GM19099 (cell line): ENCODE data around the gene DHRS1.

Experiments
- POLR2A ChIP-seq: IDR thresholded peaks from 3 replicates; pipeline ENCODE4 v1.6.1; 2011; ENCODE audit warnings: low read depth; ENCODE audit not compliant: insufficient read length; ENCODE audit errors: extremely low read depth

Gene DHRS1

GRCh38 chr14:24332268-24332993 is 32.9 kb upstream of the DHRS1 start:
- no peak for TF ChIP-seq POLR2A

DNA sequence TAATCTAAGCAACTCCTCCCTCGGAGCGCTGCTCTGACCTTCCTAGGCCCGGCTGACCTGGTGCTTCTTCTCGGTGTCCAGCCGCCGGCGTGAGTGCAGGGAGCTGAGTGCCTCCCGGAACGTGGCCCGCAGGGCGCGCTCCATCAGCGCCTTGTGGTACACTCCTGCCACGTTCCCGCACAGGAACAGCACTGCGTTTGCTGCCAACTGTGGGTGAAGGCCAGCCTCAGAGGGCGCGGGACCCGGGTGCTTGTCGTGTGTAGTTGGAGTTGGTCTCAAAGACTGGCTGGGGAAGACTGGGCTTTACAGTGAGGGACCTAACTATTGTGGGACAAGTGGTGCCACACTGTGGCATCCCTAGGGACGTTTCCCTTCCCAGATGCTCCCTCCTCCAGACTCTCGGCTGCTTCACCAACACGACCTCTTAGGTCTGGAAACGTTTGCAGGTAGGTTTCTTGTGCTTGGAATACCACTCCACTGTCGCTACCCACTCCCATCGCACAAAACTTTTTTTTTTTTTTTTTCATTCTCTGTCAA is 32.2 kb upstream of the DHRS1 start:
- no peak for TF ChIP-seq POLR2A

DNA sequence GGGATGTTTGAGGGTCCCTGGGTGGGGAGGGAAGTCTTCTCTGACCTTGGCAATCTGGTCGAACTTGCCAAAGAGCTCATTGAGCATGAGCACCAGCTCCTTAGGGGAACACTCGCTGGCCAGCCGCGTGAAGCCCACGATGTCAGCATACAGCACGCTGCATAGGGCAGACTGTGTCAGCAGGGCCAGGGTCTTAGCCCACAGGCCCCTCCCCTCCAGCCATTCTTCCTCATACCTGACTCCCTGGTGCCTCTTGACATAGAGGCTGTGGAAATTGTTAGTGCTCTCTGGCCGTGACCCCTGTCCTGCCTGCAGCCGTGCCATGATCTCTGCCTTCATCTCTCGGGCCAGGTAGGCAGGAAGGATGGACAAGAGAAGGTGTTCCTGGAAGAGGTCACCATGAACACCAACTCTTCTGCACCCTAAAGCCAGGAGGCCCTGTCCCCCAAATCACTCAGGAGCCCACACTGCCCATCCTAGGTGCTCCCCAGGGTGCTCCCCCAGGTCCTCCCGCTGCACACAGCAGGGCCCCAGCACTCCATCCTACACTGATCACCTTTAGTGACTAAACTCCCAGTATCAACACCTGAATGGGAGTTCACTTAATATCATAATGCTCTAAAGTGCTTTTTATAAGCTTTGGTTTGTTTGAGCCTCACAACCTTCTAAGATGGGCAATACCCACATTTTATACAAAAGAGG is 31.5 kb upstream of the DHRS1 start:
- TF ChIP-seq POLR2A: no peak

DNA sequence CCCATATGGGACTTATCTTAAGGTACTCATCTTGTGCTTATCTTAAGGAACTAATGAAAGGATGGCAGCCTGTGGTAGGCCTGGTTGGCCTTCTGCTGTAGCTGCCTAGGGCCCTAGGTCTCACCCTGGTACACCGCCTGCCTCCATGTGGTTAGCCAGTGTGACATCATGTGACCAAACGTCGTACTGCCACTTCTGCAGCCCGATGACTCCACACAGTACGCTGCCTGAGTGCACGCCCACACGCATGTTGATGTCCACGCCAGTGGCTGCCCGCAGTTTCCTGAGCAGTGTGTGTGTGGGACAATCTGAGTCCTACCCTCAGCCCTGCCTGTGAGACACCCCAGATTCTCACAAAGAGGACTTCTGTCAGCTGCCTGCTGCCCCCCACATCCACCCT is 30.2 kb upstream of the DHRS1 start:
- TF ChIP-seq POLR2A: no peak

DNA sequence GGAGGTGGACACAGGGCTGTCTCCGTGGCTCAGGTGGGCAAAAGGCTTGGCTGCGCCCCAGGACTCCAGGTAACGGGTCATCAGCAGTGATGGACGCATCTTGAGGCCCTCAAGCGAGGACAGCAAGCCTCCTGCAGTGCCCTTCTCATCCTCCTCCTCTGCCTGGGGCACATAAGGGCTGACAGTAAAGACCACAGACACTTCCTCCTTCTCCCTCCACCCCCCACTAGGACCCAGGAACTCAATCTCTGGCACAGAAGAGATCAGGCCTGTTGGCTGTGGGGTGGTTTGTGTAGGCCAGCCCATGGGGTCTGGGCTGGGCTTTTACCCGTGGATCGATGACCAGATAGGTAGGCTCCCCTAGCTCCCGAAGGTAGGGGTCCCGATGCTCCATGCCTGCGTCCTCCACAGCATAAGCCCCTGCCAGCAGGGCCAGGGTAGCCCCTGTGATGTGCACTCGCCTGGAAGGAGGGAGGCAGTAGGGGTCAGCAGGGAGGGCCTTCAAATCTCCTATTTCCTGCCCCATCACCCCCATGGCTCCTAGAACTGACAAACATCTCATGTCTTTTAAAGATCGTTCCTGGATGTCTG is 29.6 kb upstream of the DHRS1 start:
- no peak for TF ChIP-seq POLR2A

- TF ChIP-seq POLR2A: no peak
Measured at GRCh38 chr14:24327303-24327702, 27.7 kb upstream of the DHRS1 start.

DNA sequence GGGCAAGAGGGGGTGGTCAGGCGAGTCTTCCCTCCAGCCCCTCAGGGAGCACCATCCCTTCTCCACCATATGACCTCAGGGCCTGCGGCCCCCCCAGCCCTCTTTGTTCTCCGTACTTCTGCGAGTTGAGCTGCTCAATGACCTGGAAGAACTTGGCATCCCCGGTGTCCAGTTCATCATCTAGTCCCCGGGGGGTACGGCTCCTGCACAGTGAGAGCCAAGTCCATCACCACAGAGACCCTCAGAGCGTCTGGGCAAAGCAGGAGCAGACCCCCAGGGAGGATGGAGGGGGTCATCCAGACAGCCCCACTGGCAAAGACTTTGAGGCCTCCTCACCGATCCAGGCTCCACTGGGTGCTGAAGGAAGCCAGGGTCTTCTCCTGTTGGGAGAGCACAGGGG is 26.4 kb upstream of the DHRS1 start:
- no peak for TF ChIP-seq POLR2A

GRCh38 chr14:24325041-24325530 is 25.5 kb upstream of the DHRS1 start:
- no peak for TF ChIP-seq POLR2A

DNA sequence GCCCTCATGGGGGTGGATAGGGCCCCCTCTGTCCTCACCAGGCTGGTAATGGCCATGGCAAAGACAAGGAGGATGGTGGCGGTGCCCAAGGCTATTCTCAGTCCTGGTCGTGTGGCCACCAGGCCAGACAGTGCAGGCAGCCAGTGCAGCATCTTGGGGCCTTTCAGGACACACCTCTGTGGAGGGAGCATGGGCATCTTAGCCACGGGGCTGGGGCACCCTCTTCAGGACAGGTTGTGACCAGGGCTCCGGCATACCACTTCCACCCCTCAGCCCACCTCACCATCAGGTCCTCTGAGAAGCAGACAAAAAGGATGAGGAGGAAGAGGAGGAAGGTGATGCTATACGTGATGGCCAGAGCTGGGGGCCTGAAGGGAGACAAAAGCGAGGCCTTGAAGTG is 24.4 kb upstream of the DHRS1 start:
- TF ChIP-seq POLR2A: no peak

DNA sequence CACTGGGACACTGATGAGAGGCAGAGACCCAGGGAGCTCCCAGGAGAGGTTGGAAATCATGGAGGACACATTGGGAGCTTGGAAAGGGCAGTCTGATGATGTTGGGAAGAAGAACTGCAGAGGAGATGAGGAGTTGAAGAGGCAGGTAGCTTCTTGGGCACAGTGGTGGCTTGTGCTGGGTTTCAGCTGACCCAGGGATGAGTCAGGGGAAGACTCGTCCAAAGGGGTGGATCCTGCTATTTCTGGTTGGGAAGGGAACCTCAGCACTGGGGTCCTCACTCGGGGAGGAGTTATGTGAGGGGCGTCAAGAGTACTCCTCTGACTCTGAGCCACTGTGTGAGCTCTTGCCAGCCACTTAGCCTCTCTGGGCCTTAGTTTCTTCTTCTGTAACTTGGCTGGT is 23.8 kb upstream of the DHRS1 start:
- no peak for TF ChIP-seq POLR2A

DNA sequence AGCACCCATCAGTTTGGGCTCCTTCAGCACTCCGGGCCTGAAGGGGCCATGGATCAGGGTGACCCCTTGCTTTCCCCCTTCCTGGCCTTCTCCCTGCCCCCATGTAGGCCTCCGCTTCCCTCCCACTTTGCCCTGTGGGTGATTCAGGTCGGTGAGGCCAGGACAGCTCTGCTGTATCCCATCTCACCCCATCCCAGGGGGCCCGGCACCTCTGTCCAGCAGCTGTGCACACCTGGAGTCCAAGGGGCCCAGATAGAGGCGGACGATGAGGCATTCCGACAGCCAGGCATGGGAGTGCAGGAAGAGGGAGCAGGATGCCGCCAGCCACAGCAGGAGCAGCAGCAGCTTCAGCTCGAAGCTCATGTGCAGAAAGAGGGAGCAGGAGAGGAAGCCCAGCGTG is 23.1 kb upstream of the DHRS1 start:
- no peak for TF ChIP-seq POLR2A

DNA sequence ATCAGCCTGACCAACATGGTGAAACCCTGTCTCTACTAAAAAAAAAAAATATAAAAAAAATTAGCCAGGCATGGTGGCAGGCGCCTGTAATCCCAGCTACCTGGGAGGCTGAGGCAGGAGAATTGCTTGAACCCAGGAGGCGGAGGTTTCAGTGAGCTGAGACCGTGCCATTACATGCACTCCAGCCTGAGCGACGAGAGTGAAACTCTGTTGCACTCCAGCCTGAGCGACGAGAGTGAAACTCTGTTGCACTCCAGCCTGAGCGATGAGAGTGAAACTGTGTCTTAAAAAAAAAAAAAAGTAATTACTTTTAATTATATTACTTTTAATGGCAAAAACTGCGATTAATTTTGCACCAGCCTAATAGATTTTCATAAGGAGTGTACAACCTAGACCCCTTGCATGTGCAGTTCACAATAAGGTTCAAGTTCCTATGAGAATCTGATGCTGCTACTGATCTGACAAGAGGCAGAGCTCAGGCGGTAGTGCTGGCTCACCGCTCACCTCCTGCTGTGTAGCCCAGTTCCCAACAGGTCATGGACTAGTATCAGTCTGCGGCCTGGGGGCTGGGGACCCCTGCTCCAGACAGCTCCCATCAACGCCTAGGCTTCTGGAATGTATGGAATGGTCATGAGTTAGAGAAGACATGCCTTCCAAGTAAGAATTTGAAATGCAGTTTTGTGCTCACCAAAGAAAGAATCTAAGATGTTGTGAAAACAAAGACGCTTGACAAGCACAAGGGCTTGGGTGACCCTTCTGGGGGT is 21.8 kb upstream of the DHRS1 start:
- no peak for TF ChIP-seq POLR2A

GRCh38 chr14:24317141-24317928 is 17.8 kb upstream of the DHRS1 start:
- TF ChIP-seq POLR2A: no peak

DNA sequence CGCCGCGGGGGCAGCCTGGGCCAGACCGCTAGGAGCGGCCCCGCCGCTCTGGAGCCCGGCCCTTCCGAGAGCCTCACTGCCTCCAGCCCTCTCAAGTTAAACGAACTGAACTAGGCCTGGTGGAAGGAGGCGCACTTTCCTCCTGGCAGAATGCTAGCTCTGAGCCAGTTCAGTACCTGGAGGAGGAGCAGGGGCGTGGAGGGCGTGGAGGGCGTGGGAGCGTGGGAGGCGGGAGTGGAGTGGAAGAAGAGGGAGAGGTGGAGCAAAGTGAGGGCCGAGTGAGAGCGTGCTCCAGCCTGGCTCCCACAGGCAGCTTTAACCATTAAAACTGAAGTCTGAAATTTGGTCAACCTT is 17.0 kb upstream of the DHRS1 start:
- TF ChIP-seq POLR2A: no peak
